Kidney epithelial cell (primary cell): Measurements from ENCODE around the gene ST3GAL3. TPM values are rescaled to one million over a fixed set of nuclear protein-coding genes. Genes with fewer than 3 reads are reported as not detected.

Experiments used
- DNase-seq: peaks from one replicate; pipeline ENCODE4 v3.0.0-alpha.2; 2010; ENCODE audit warnings: low read depth
- H3K27me3 ChIP-seq: 2 replicates; pipeline ENCODE4 v1.6.0; 2011; ENCODE audit warnings: low read length; ENCODE audit not compliant: control insufficient read depth, insufficient read depth
- H3K36me3 ChIP-seq: 2 replicates; pipeline ENCODE4 v1.5.1; 2011; ENCODE audit warnings: low read length; ENCODE audit not compliant: control insufficient read depth, insufficient read depth
- H3K4me3 ChIP-seq: 2 replicates; pipeline ENCODE4 v1.5.1; 2011; ENCODE audit warnings: low read depth, mild to moderate bottlenecking, control low read depth, low read length
- total RNA-seq: library from RNA; depleted of rRNA; stranded (reverse); fragments of >200 nt; gene quantifications from 2 replicates; pipeline ENCODE4 v1.2.3, GENCODE V29; 2015
- TF ChIP-seq, protein P1 (sequence below): IDR thresholded peaks from 2 replicates; pipeline ENCODE4 v1.5.1; 2011; ENCODE audit warnings: mild to moderate bottlenecking, moderate library complexity, low read length, control low read depth, inconsistent platforms; ENCODE audit not compliant: insufficient read depth, poor library complexity, severe bottlenecking

The ST3GAL3 gene
- total RNA-seq, 1 donor from 2014 or later, result 15.0 TPM

DNA sequence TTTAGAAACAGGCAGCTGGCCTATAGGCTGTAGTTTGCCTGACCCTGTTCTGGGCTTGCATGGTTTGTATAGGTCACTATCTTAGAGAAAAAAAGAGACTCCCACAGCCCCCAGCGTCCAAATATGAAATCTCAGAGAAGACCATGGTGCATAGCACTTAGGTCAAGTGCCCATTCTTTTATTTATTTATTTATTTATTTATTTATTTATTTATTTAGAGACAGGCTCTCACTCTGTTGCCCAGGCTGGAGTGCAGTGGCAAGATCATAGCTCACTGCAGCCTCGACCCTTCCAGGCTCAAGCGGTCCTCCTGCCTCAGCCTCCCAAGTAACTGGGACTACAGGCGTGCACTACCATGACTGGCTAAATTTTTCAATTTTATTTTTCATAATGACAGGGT is 175.4 kb downstream of the ST3GAL3 start:
- TF ChIP-seq, protein P1, sequence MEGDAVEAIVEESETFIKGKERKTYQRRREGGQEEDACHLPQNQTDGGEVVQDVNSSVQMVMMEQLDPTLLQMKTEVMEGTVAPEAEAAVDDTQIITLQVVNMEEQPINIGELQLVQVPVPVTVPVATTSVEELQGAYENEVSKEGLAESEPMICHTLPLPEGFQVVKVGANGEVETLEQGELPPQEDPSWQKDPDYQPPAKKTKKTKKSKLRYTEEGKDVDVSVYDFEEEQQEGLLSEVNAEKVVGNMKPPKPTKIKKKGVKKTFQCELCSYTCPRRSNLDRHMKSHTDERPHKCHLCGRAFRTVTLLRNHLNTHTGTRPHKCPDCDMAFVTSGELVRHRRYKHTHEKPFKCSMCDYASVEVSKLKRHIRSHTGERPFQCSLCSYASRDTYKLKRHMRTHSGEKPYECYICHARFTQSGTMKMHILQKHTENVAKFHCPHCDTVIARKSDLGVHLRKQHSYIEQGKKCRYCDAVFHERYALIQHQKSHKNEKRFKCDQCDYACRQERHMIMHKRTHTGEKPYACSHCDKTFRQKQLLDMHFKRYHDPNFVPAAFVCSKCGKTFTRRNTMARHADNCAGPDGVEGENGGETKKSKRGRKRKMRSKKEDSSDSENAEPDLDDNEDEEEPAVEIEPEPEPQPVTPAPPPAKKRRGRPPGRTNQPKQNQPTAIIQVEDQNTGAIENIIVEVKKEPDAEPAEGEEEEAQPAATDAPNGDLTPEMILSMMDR, result no peak
- Histone ChIP-seq H3K4me3 (no peak overlapping the region), H3K27me3 (no peaks in the 10 kb centered on the region), H3K36me3 (no peaks in the 10 kb centered on the region)
- no peak for DNase-seq

DNA sequence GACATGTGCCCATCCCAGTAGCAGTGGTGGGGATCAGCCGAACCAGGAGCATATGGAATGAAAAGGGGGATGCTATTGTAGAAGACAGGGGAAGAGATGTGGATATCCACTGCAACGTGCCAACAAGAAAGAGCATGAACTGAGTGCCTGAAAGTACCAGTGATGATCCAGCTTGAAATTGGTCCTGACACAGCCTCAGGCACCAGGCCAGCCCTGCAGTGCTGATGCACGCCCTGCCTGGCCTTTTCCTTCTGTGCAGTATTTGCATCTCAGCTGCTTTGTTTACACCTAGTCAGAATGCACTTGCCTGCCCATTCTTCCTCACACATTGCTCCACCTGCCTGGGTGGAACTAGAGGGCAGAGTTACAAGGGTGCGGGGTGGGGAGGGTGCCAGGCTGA is 176.0 kb downstream of the ST3GAL3 start:
- Histone ChIP-seq H3K4me3 (no peak overlapping the region), H3K36me3 (no peaks in the 10 kb centered on the region), H3K27me3 (no peaks in the 10 kb centered on the region)
- no peak for DNase-seq
- TF ChIP-seq, protein P1, result no peak

DNA sequence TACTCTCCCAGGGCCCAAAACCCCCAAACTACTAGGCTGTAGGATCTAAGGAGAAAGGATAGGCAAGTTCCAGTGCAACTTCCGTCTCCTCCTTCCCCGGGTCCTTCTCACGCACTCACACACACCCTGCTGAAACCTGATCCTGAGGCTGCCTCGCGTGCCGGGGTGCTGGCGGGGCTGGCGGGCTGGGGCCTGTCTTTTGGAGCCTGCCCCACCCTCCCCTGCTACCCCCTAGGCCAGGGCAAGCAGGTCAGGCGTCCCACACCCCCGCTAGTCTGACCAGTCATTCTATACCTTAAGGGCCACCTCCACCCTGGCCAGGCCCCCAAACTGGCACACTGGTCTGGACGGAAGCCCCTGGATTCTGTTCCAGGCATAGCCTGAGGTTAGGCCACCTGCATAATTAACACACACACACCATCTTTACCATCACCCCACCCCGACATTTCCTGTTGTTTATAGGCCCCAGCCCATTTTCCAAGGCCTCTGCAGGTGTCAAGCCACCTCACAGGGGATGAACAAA is 178.0 kb downstream of the ST3GAL3 start:
- TF ChIP-seq, protein P1, result no peak
- Histone ChIP-seq H3K27me3 (no peaks in the 10 kb centered on the region), H3K36me3 (no peaks in the 10 kb centered on the region), H3K4me3 (no peak overlapping the region)
- DNase-seq, result no peak

DNA sequence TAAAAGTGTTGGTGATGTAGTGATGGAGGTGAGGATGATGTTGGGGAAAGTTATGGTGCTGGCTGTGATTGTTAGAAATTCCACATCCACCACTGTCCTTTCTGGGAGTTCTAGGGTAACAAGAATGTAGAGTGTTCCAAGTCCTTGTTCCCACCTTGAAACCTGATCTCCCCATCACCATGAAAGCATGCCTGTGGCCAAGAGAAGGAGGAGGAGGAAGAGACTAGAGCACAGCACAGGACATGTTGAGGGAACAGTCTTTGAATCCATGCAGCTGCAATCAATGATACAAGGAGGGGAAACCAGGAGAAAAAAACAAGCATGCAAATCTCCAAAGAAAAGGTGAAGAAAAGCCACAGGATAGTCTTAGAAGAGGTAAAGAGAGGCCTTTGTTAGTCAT is 180.4 kb downstream of the ST3GAL3 start:
- TF ChIP-seq, protein P1, result no peak
- Histone ChIP-seq H3K27me3 (no peaks in the 10 kb centered on the region), H3K36me3 (no peaks in the 10 kb centered on the region), H3K4me3 (no peak overlapping the region)
- DNase-seq, result no peak

DNA sequence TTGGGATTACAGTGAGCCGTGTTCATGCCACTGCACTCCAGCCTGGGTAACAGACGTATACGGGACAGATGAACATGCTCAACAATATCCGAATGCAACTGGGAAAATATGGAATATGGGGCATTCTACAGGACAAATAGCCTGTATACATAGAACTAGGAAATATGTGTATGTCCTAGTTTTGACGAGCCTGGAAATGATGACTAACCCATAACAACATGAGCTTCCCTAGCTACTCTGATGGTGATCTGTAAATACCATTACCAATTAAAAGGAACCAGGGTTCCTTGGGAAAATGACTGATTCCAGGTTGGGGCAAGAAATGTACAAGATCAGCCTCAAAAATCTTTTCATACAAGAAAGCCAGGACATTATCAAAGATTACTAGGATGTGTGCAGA is 183.5 kb downstream of the ST3GAL3 start:
- H3K27me3 ChIP-seq, result no peaks in the 10 kb centered on the region
- H3K4me3 ChIP-seq, result no peak overlapping the region
- DNase-seq, result no peak
- TF ChIP-seq, protein P1, result no peak
- H3K36me3 ChIP-seq, result no peaks in the 10 kb centered on the region

DNA sequence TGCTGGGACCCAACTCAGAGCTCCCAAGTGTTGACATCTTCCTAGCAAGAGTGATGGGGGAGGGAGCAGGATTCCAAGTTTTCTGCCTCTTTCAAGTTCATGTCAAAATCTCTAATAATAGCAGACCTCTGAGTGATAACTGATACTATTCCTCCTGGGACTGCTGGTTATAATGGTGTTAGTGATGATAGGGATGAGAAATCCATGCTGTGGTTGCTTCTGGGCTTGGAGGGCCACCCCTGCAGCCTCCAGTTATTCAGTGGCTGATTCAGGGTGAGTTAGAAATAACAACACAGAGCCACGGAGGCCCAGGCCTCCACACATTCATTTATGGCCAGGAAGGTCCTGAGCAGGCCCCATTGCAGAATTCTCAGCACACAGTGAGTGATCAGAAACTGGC is 185.7 kb downstream of the ST3GAL3 start:
- no peaks in the 10 kb centered on the region for H3K27me3 ChIP-seq
- TF ChIP-seq, protein P1, result no peak
- H3K4me3 ChIP-seq, result no peak overlapping the region
- no peaks in the 10 kb centered on the region for H3K36me3 ChIP-seq
- DNase-seq, result no peak
